ENCODE data around the gene NOL9. TPM values are rescaled to one million over a fixed set of nuclear protein-coding genes. Genes with fewer than 3 reads are reported as not detected.

The NOL9 gene
- total and polyA plus RNA-seq, 2 donors (not counting 3 experiments of a cell fraction or from before 2014, with no cell fraction given): 14.1 to 42.9 TPM

GRCh38 chr1:6491081-6491449 lies 63.2 kb downstream of the NOL9 start:
- H3K36me3 ChIP-seq (ENCODE audit: control insufficient read depth in 2 of 2, extremely low read depth in 1 of 2, insufficient read depth in 2 of 2, low read length in 2 of 2): no peaks in the 10 kb centered on the region
- FAIRE-seq (no peak), DNase-seq (ENCODE audit: low read depth, low spot score) (no peak)
- H3K9me3 ChIP-seq (replicated peaks; ENCODE audit: control insufficient read depth, insufficient read depth, low read length): no peaks in the 10 kb centered on the region
- H3K4me1 ChIP-seq (ENCODE audit: control insufficient read depth, extremely low read depth, insufficient read depth, low read length): peaks cover 45% of the 10 kb centered on the region
- TF ChIP-seq FOS (IDR thresholded peaks at IDR 0.05; ENCODE audit: borderline replicate concordance, insufficient read depth, low read length) (no peak), CTCF (IDR thresholded peaks at IDR 0.05; ENCODE audit: extremely low read depth in 1 of 2, insufficient read depth in 1 of 2, low read depth in 1 of 2, low read length in 2 of 2) (no peak), MYC (IDR thresholded peaks at IDR 0.05; ENCODE audit: low read depth, low read length) (no peak), POLR2AphosphoS5 (IDR thresholded peaks at IDR 0.05; ENCODE audit: insufficient read depth, low read depth, low read length) (no peak), POLR2A (IDR thresholded peaks at IDR 0.05; ENCODE audit: low read depth, low read length) (no peak), GATA2 (IDR thresholded peaks at IDR 0.05; ENCODE audit: insufficient read depth, insufficient read length, low read depth, low read length) (no peak), MAX (IDR thresholded peaks at IDR 0.05; ENCODE audit: insufficient read depth, insufficient read length) (no peak), JUN (IDR thresholded peaks at IDR 0.05; ENCODE audit: borderline replicate concordance, insufficient read depth, insufficient read length, low read depth) (no peak), EZH2 (IDR thresholded peaks at IDR 0.05; ENCODE audit: borderline replicate concordance, low read depth, low read length, severe bottlenecking) (no peak)
- BruUV-seq (replicated peaks): TSS peak; percentile 50
- no peak overlapping the region for H2AFZ ChIP-seq (ENCODE audit: low read depth, low read length)
- H3K27ac ChIP-seq (ENCODE audit: insufficient read depth, low read depth, low read length): peak overlapping the region; percentile 86
- no peaks in the 10 kb centered on the region for H3K9me1 ChIP-seq (replicated peaks; ENCODE audit: control insufficient read depth, extremely low read depth, insufficient read depth, low read length)
- ChIA-PET POLR2A (interaction anchor here (0.7 kb wide), 1 partner anchor 63 kb away, joined by 5 read pairs; no protein-coding TSS in a partner anchor), CTCF (interaction anchor here (1.0 to 10.9 kb wide), 11 partner anchors 10 to 245 kb away, joined by 3 to 113 read pairs (median 4); partner anchors contain the start of gene NOL9)
- H3K9ac ChIP-seq (replicated peaks; ENCODE audit: extremely low read depth, insufficient read depth, low read length): peak overlapping the region; percentile 58
- no peaks in the 10 kb centered on the region for H4K20me1 ChIP-seq (replicated peaks; ENCODE audit: control insufficient read depth, extremely low read depth, insufficient read depth, low read length)
- H3K79me2 ChIP-seq (ENCODE audit: control insufficient read depth, insufficient read depth, low read length): no peaks in the 10 kb centered on the region
- dilution Hi-C loops (cut with MboI; ENCODE audit: extremely low pct_ligation_motif_present, low sequenced_read_pairs) (no loop called here), intact Hi-C loops (cut with micrococcal nuclease) (loop anchor here (1.0 to 10.0 kb wide), 4 partner anchors 32 to 294 kb away; partner anchors contain the start of genes CAMTA1 and KLHL21)
- H3K27me3 ChIP-seq (ENCODE audit: control insufficient read depth in 2 of 2, insufficient read depth in 2 of 2, low read length in 2 of 2): no peaks in the 10 kb centered on the region
- peak overlapping the region; percentile 79 for H3K4me2 ChIP-seq (ENCODE audit: insufficient read depth, low read length)
- H3K4me3 ChIP-seq (replicated peaks in 1 of 3; ENCODE audit: insufficient read depth in 1 of 3, low read depth in 1 of 3, low read length in 3 of 3): peak overlapping the region; percentile 26 to 62 (median 43)

Measured in endothelial cell of umbilical vein (primary cell).